Colonic mucosa (tissue), 4 donors: ENCODE results near the gene UGCG. TPM values are rescaled to one million over a fixed set of nuclear protein-coding genes. Genes with fewer than 3 reads are reported as not detected.
"Not testable (repeated sequence)": the region's sequence is repeated elsewhere in the genome, so short reads cannot be mapped to it uniquely, and the experiment has no call there.

ENCODE experiments used
- DNase-seq: peaks from one replicate; pipeline ENCODE4 v3.0.0-alpha.2; 2020
- H3K27ac ChIP-seq: fragments of 200-600 bp; one replicate; pipeline ENCODE4 v1.8.0; 2021
- H3K27me3 ChIP-seq: fragments of 200-600 bp; one replicate; pipeline ENCODE4 v1.8.0; 2021
- H3K36me3 ChIP-seq: fragments of 200-600 bp; one replicate; pipeline ENCODE4 v1.8.0; 2021
- H3K4me1 ChIP-seq: fragments of 200-600 bp; one replicate; pipeline ENCODE4 v1.8.0; 2021; ENCODE audit warnings: mild to moderate bottlenecking
- H3K4me3 ChIP-seq: fragments of 200-600 bp; one replicate; pipeline ENCODE4 v1.8.0; 2021
- H3K9ac ChIP-seq, 2 donors: one replicate each; pipeline ENCODE4 v1.7.0; 2013; ENCODE audit warnings: control low read depth in 2 of 2, low read depth in 2 of 2, low read length in 2 of 2
- H3K9me3 ChIP-seq: fragments of 200-600 bp; one replicate; pipeline ENCODE4 v1.8.0; 2021
- intact Hi-C: fragments of 100-400 bp; cut with DNase I; formaldehyde crosslinking; loops from one replicate; pipeline ENCODE4 v1.14.1; 2022
- total RNA-seq, 2 donors: library from RNA; stranded (reverse); fragmentation: NEBNext Ultra II Directional in 1 of 2; extraction: Animal tissue kit (Norgen Biotek cat#: 25700) in 1 of 2; gene quantifications; one replicate each; pipeline ENCODE4 v1.2.1, GENCODE V29; 2021
- TF ChIP-seq, protein P1 (sequence below): fragments of 200-600 bp; IDR thresholded peaks from one replicate; pipeline ENCODE4 v1.8.0; 2022; ENCODE audit warnings: antibody characterized with exemption, mild to moderate bottlenecking
- donor health status: healthy.
- donor health status: DM: no; HTN: no; CAD: no.
- donor health status: DM: no; HTN: no; CAD: no.

The UGCG gene
- total RNA-seq, 2 donors from 2014 or later: 17.6 to 56.1 TPM

DNA sequence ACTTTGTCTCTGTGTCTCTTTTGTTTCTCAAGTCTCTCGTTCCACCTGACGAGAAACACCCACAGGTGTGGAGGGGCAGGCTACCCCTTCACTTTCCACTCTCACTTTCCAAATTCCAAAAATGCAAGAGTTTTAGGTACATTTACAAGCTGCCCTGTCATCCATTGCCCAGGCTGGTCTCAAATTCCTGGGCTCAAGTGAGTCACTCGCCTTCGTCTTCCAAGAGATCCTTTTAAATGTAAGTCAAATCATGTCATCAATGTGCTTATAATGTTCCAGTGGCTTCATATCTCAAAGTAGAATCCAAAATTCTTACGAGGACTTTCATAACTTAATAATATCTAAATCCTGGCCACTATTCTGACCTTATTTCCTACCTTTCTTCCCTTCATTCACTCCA, 20.4 kb upstream of the UGCG start:
- Histone ChIP-seq H3K9me3 (no peaks in the 10 kb centered on the region), H3K27ac (no peak overlapping the region), H3K4me3 (no peak overlapping the region), H3K4me1 (no peaks in the 10 kb centered on the region), H3K36me3 (no peaks in the 10 kb centered on the region), H3K9ac (no peak overlapping the region), H3K27me3 (no peaks in the 10 kb centered on the region)
- TF ChIP-seq, protein P1, sequence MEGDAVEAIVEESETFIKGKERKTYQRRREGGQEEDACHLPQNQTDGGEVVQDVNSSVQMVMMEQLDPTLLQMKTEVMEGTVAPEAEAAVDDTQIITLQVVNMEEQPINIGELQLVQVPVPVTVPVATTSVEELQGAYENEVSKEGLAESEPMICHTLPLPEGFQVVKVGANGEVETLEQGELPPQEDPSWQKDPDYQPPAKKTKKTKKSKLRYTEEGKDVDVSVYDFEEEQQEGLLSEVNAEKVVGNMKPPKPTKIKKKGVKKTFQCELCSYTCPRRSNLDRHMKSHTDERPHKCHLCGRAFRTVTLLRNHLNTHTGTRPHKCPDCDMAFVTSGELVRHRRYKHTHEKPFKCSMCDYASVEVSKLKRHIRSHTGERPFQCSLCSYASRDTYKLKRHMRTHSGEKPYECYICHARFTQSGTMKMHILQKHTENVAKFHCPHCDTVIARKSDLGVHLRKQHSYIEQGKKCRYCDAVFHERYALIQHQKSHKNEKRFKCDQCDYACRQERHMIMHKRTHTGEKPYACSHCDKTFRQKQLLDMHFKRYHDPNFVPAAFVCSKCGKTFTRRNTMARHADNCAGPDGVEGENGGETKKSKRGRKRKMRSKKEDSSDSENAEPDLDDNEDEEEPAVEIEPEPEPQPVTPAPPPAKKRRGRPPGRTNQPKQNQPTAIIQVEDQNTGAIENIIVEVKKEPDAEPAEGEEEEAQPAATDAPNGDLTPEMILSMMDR: no peak
- intact Hi-C loops: no loop called here
- DNase-seq: no peak

DNA sequence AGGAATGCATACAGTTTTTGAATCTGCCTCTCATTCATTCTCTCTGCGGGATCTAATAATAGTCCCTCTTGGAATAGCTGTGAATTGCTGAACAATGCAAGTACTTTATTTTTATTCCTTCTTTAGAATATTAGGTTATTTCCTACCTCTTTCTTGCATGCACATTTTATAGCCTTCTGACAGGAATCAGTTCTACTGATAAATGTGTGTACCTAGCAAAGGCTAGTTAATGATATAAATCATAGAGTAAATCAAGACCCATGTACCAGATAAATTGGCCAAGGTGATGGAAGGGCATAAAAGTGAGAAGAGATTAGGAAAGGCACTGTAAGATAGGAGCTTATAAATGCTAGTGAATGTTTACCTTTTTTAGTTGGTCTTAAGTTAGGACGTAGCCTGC, 19.2 kb upstream of the UGCG start:
- H3K4me3 ChIP-seq: no peak overlapping the region
- H3K9ac ChIP-seq: no peak overlapping the region
- intact Hi-C loops: no loop called here
- TF ChIP-seq, protein P1: no peak
- no peak for DNase-seq
- H3K36me3 ChIP-seq: no peaks in the 10 kb centered on the region
- H3K27me3 ChIP-seq: no peaks in the 10 kb centered on the region
- no peaks in the 10 kb centered on the region for H3K4me1 ChIP-seq
- H3K9me3 ChIP-seq: no peaks in the 10 kb centered on the region
- H3K27ac ChIP-seq: no peak overlapping the region

DNA sequence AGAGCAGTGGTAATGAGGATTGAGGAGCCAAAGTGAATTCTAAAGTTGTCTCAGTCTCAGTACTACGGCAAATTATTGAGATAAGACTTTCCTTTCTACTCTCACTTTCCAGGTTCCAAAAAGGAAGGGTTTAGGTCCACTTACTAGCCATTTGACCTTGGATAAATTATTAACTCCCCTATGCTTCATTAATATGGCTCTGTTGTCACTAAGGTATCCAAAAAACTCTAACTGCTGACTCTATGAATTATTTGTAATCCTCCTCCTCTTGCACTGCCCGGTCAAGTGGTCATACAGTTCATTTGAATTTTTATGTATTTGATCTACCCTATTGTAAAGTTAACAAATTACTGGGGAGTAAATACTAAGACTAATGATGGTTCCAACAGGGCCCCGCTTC, 17.7 kb upstream of the UGCG start:
- Histone ChIP-seq H3K36me3 (no peaks in the 10 kb centered on the region), H3K9ac (no peak overlapping the region), H3K9me3 (no peaks in the 10 kb centered on the region), H3K27ac (no peak overlapping the region), H3K4me3 (no peak overlapping the region), H3K27me3 (no peaks in the 10 kb centered on the region), H3K4me1 (no peaks in the 10 kb centered on the region)
- DNase-seq: no peak
- TF ChIP-seq, protein P1: no peak
- intact Hi-C loops: no loop called here

GRCh38 chr9:111886983-111887718, 9.5 kb upstream of the UGCG start:
- H3K4me3 ChIP-seq: no peak overlapping the region
- intact Hi-C loops: loop anchor here (10.0 kb wide), 1 partner anchor 112 kb away; no protein-coding TSS in a partner anchor
- H3K27me3 ChIP-seq: no peaks in the 10 kb centered on the region
- no peak overlapping the region for H3K9ac ChIP-seq
- no peak for DNase-seq
- TF ChIP-seq, protein P1: no peak
- H3K4me1 ChIP-seq: no peaks in the 10 kb centered on the region
- H3K27ac ChIP-seq: no peak overlapping the region
- H3K9me3 ChIP-seq: no peaks in the 10 kb centered on the region
- no peaks in the 10 kb centered on the region for H3K36me3 ChIP-seq

DNA sequence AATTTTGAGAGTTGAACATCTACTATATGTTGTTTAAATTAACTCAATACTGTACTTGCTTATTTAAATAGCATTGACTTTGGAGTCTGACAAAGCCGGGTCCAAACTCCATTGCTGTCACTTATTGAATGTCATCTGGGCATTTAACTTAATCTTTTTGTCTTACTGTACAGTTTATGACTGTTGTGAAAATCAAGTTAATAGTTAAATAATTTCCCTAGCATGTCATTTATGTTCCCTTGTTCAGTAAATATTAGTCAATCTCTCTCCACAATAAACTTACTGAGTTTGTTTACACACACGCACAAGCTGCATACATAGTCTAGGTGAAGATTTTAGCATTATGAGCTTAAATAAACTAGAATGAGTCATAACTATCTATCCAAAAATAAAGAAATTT, 6.3 kb upstream of the UGCG start:
- intact Hi-C loops: loop anchor here (10.0 kb wide), 1 partner anchor 184 kb away; no protein-coding TSS in a partner anchor
- H3K9ac ChIP-seq: no peak overlapping the region
- H3K9me3 ChIP-seq: no peaks in the 10 kb centered on the region
- H3K27ac ChIP-seq: no peak overlapping the region
- no peaks in the 10 kb centered on the region for H3K36me3 ChIP-seq
- DNase-seq: no peak
- TF ChIP-seq, protein P1: no peak
- H3K27me3 ChIP-seq: no peaks in the 10 kb centered on the region
- H3K4me3 ChIP-seq: no peak overlapping the region
- H3K4me1 ChIP-seq: peaks cover 4% of the 10 kb centered on the region

DNA sequence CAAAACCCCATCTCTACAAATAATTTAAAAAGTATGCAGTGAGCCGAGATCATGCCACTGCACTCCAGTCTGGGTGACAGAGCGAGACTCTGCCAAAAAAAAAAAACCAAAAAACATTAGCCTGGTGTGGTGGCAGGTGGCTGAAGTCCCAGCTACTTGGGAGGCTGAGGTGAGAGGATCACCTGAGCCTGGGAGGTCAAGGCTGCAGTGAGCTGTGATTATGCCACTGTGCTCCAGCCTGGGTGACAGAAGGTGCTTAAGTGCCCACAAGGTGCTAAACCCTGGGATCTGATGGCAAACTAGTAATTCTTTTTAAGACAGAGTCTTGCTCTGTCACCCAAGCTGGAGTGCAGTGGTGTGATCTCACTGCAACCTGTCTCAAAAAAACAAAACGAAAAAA, 5.7 kb upstream of the UGCG start:
- not testable (repeated sequence) for H3K9me3 ChIP-seq, H3K36me3 ChIP-seq, H3K27ac ChIP-seq, H3K27me3 ChIP-seq, H3K4me3 ChIP-seq, DNase-seq, H3K9ac ChIP-seq, H3K4me1 ChIP-seq
- intact Hi-C loops: loop anchor here (10.0 kb wide), 1 partner anchor 184 kb away; no protein-coding TSS in a partner anchor
